GM04504 (cell line): ENCODE measurements around the gene SLC26A9.

Source experiments
- DNase-seq: peaks from one replicate; pipeline ENCODE4 v3.0.0-alpha.2; 2012; ENCODE audit warnings: low read depth

Gene SLC26A9

DNA sequence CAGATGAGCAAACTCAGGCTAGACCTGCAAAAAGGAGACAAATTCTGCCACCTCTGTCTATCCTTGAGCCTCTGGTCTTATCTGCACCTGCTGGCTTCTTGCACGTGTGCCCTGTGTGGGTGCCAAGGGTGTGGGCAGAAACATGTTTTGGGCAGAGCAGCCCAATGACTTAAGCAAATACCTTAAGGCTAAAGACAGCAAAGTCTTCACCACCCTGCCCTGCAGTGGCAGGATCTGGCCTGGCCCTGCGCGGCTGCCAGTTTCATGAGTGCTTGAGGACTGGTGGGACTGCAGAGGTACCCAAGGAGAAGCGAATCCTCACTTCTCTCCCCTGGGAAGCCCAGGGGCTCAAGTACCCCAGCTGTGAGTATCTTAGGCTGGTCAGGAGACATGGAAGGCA, 3.8 kb upstream of the SLC26A9 start:
- DNase-seq, result no peak

GRCh38 chr1:205945069-205945468, 1.8 kb upstream of the SLC26A9 start:
- no peak for DNase-seq

GRCh38 chr1:205944525-205944924, 1.3 kb upstream of the SLC26A9 start:
- no peak for DNase-seq

DNA sequence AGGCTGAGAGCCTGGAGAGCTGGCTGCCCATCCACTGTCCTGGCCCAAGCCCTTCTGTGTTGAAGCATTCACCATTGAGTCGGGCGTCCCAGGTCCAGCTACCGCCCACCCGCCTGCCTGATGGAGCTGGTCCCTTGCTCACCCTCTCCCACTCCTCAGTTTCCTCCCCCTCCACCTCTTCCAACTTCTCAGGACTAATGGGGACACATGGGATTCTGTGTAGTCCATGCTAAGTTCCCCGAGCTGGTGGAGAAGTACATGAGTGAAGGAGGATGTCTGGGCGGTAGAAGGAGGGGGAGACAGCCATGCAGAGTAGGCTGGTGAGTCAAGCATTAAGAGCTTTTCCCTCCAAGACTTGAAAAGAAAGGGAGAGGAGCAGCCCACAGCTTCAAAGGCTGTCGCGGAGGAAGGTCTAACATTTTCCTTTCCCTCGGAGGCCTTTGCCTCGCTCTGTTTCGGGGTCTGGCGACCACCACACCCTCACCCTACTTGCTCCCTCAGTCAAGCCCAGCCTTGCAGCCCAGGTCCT, 561 bp downstream of the SLC26A9 start:
- DNase-seq, result no peak

GRCh38 chr1:205940710-205941109, 2.5 kb downstream of the SLC26A9 start:
- DNase-seq, result no peak

DNA sequence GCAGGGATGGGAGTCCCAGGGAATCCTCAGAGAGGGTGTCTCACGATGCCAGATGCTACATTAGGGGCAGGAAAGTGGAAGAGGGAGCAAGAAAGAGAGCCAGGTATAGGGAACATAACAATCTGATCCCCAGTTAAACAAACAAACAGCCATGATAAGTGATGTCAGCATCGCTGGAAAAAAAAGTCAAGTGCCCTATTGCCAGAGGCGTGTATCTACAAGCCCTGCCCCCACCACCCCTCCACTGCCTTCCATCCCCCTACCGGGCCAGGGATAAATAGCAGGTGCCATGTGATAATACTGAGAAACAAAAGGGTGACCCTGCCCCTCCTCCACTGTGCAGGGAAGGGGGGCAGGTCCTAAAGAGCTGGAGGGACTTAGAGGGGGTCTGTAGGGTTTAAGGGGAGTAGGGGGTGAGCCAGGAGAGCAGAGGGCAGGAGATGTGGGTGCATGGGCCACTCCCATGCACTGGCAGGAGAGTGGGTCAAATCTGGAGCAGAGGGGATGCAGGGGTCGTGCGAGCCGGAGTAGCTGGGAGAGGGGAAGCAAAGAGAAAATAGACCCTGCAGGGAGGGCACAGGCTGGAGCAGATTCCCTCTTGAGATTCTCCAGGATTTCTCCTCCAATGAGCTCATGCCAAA, 3.4 kb downstream of the SLC26A9 start:
- no peak for DNase-seq

GRCh38 chr1:205938682-205939081, 4.6 kb downstream of the SLC26A9 start:
- DNase-seq, result no peak

- no peak for DNase-seq
Observed at GRCh38 chr1:205936846-205937586, 6.2 kb downstream of the SLC26A9 start.

- no peak for DNase-seq
Observed at GRCh38 chr1:205936311-205936710, 6.9 kb downstream of the SLC26A9 start.

GRCh38 chr1:205935869-205936268, 7.4 kb downstream of the SLC26A9 start:
- DNase-seq, result no peak

DNA sequence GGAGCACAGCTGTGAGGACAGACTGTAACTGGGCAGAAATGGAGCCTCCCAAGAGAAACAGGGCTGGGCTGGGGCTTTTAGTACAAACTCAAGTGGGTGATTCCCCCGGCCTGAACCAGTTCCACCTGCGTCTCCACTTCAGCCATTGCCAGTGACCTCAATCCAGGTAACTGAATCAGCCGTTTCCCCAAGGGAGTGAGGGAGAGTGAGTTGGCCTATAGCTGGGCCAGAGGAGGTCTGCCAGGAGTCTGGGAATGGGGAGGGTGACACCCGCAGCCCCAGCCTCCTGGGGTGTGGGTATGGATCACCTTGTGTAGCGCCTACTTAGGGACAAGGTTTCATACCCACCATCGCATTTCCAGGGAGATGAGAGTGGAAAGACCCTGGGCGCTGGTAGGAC, 8.5 kb downstream of the SLC26A9 start:
- DNase-seq, result no peak

DNA sequence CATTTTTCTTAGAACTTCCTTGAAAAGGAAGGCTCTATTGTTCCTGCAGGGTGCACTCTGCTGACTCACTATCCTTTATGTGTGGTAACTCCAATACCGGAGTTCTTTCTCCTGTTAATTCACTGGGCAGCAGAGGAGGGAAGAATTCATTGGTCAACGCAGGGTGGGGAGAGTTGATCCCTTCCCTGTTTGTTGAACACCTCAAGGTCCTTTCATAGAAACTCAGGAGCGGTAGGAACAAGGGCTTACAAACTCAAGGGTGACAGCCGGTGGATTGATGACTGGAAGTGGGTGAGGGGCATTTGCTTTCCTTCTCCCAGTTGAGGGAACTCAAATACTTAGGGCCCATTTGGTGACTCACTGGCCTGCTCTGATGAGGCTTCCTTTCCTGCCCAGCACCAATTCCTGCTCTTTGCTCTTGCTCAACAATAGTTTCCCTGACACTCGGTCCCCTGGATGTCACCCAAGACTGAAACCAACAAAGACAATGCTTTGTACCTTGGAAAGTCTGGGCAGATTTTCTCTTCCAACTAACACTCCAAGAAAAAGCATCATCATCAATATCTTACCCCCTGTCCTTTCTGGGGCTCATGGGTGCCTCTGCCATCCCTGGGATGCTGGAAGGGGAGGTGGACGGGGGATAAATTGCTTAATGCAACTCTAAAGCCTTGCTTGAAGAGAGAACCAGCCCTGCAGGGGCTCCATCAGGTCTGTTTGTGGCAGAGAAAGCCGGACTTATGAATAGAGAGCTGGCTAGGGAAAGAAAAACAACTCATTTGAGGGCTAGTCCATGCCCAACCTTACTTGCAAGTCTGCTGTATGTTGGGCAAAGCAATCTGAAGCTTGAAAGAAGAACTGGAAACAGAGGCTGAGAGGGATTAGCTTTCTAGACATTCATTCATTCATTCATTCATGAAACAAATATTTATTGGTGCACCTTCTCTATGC, 9.3 kb downstream of the SLC26A9 start:
- peak; percentile 64 for DNase-seq

DNA sequence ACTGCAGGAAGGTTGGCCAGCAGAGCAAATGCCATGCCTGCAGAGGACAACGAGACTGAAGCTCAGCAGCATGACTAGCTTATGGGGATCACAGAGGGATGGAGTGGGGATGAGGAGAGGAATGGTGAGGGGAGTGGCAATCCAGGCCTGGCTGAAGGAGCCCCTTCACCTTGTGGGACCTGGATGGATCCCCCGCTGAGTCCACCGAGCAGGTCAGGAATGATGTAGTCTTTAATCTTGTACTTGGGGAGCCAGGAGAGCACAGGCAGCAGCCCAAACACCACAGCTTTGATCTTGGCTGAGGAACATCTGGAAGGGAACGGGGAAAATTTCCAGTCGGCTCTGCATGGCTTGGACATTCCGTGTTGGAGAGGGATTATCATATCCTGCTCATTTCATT, 10.5 kb downstream of the SLC26A9 start:
- DNase-seq, result no peak

- no peak for DNase-seq
Observed at GRCh38 chr1:205930799-205931281, 12.4 kb downstream of the SLC26A9 start.

GRCh38 chr1:205930195-205930577, 13.1 kb downstream of the SLC26A9 start:
- DNase-seq, result no peak

GRCh38 chr1:205929496-205930194, 13.6 kb downstream of the SLC26A9 start:
- no peak for DNase-seq

DNA sequence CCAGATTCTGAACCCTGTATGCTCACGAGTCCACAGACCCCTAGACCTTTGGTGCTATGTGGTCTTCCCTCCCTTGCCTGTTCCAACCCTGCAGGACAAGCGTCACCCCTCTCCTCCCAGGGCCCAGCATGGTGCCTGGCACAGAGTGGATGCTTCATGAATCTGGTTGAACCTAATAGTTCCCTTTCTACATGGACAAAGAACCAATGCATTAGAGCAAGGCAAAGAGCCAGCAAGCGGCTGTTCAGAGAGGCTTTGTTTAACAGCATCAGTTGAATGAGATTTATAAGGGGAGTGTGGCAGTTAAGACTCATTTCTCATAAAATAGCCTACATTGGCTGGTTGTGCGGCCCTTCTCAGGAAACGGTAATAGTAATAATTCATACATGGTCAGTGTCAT, 14.9 kb downstream of the SLC26A9 start:
- no peak for DNase-seq

- DNase-seq, result no peak
Observed at GRCh38 chr1:205927676-205928075, 15.6 kb downstream of the SLC26A9 start.

GRCh38 chr1:205927247-205927646, 16.0 kb downstream of the SLC26A9 start:
- DNase-seq, result no peak

DNA sequence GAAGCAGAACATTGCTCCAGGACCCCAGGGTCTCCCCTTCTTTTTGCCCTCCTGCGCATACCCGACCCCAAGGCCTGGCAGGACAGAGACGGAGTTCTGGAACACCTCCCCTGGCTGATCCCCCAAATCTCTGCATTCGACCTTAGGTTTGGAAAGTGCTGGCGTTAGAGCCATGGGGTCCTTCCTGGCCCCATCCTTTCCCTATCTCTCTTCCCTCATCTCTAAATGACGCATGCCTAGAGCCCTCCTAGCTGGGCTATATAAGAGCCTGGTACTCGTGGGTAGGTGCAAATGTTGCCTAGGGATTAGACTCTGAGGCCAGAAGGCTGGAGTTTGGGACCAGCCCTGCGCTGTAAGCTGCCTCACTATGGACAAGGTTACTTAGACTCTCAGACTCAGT, 16.6 kb downstream of the SLC26A9 start:
- no peak for DNase-seq

DNA sequence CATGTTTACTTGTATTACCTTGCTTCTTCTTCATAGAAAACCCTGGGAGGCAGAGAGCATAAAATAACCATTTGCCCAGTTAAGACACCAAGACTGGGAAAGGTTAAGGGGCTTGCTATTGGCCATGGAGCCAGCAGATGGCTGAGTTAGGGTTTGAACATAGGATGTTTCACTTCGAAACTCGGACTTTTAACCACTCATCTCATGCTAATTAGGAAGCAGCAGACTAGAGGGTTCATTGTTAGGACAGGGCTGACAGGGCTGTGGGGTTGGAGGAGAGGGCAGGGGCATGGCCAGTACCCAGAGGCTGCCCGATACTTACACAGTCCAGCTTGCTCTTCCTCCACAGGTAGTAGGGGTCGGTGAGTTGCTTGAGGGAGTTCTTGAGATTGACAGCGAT, 17.0 kb downstream of the SLC26A9 start:
- no peak for DNase-seq

DNA sequence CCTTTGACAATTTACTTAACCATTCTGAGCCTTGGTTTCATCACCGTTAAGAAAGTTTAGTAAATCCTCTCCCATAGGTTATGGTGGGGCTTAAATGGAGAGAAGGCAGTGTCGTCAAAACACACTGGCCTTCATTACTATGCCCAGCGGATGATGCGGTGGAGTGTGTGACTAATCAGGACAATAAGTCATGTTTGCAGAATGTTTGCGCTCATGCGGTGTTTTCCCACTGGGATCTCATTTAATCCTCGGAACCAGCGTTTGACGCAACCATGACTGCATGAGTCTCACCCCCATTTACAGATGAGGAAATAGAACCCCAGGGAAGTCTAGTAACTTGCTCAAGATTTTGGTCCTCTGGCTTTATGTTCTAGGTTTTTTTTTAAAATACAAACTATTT, 17.5 kb downstream of the SLC26A9 start:
- peak; percentile 85 for DNase-seq
